HG02870 (cell line): ENCODE results near the gene TBC1D22A.

Source experiments
- ATAC-seq: cut with Tn5 transposase; IDR thresholded peaks from one replicate; pipeline ENCODE4 v1.9.1; 2021; ENCODE audit warnings: mild to moderate bottlenecking, moderate library complexity; ENCODE audit not compliant: unreplicated experiment

The TBC1D22A gene

GRCh38 chr22:47019012-47019790, 256.8 kb downstream of the TBC1D22A start:
- ATAC-seq = no peak

- ATAC-seq = no peak
Measured at GRCh38 chr22:47020166-47020565, 257.7 kb downstream of the TBC1D22A start.

DNA sequence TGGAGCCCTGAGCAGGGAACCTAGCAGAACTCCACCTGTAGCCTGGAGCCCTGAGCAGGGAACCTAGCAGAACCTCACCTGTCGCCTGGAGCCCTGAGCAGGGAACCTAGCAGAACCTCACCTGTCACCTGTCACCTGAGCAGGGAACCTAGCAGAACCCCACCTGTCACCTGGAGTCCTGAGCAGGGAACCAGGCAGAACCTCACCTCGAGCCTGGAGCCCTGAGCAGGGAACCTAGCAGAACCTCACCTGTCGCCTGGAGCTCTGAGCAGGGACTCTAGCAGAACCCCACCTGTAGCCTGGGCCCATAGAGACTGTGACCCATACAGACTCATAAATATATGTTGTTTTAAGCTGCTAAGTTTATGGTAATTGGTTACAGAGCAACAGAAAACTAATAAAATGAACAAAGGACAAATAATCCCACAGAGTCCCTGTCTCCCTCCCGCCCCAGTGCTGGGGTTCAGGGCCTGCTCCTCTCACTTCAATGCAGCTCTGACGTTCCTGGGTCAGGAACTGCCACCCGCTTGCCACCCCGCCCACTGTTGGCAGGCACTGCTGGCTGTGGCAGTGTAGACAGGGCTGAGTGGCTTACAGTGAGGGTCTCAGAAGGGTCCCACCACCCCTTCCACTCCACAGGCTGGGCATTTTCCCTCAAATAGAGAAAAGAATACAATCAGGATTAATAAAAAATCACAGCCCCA, 259.1 kb downstream of the TBC1D22A start:
- no peak for ATAC-seq

- ATAC-seq = no peak
Measured at GRCh38 chr22:47022075-47022473, 259.6 kb downstream of the TBC1D22A start.

GRCh38 chr22:47022475-47022874, 260.0 kb downstream of the TBC1D22A start:
- no peak for ATAC-seq

DNA sequence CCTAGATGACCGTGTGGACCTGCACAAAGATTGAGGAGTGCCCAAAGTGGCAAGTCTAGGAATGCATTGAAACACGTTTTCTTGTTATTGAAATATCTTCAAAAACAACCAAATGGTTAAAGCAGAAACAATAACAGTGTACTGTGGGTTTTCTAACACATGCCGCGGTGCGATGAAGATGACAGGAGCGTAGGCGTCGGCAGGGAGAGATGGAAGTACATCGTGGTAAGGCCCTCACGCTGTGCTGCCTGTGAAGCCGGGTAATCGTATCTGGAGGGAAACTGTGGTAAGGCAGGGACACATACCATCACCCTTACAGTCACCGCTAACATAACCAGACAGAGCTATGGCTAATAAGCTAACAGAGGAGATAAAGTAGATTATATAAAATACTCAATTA, 261.4 kb downstream of the TBC1D22A start:
- no peak for ATAC-seq

DNA sequence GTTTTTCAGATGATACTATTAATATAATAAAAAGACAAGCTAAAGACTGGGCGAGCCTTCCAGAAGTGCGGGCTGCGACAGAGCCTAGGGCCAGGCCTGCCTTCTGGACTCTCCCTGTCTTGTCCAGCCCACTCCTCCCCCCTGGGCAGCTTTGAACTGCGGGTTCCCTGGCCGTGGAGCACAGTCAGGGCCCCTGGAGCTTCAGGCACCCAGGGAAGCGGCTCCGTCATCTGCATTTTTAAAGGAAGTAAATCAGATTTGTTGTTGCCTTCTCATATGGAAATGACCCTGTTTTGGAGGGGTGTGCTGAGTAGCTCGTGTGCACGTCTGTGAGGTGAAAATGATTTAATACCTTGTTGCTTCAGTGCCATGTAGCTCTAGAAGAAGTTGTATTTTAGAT, 265.3 kb downstream of the TBC1D22A start:
- no peak for ATAC-seq

GRCh38 chr22:47029244-47030074, 267.0 kb downstream of the TBC1D22A start:
- no peak for ATAC-seq

DNA sequence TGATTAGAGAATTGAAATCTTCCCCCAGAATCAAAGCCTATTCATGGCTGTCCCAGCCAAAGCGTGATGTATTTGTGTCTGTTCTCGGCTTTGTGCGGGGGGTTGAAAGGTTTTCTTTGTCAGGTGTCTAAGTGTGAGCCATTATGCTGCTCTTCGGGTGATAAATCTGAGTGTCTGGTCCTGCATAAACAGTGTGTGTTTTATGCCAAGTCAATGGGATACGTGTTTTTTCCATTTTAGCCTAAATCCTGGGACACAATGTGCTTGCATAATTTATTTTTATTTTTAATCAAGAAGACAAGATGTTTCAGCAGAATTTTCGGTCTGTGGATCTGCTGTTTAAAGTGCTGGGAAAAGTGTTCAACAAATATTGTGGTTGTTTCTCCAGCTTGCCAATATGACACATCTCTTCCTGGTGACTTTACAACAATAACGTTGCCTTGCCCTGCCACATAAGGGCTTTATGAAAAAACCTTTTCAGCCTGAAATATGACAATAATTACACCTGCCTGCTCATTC, 267.8 kb downstream of the TBC1D22A start:
- no peak for ATAC-seq

DNA sequence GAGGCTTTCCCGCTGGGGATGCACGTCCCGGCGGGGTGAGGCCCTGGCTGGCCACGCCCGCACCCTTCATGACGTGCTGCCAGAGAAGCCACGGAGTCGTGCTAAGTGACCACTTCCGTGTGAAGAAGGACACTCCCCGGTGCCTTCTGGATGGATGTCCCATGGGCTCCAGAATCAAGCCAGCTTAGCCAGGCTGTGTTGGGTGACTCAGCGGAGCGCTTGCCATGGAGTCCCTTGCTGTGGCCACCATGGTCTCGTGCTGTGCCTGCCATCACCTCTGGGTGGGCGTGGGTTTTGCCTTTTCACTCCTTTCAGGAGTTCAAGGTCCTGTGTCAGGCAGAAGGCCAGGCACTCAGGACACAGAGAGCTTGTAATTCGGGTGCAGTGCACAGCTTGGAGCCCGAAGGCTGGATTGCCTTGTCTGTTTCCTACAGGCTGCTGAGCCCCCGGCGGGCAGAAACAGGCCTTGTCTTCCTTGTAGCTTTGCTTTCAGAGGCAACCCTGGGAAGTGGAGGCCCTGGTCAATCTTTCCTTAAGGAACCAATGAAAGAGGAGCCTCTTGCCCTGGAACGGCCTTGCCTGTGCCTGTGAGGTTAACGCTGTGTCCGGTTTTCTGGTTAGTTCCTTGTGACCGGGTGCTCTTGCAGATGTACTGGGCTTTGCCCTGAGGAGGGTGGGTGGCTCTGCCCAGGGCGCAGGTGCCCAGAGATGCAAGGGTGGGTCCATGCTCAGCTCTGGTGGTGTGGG, 268.6 kb downstream of the TBC1D22A start:
- no peak for ATAC-seq

- ATAC-seq = no peak
Measured at GRCh38 chr22:47031628-47031915, 269.1 kb downstream of the TBC1D22A start.

DNA sequence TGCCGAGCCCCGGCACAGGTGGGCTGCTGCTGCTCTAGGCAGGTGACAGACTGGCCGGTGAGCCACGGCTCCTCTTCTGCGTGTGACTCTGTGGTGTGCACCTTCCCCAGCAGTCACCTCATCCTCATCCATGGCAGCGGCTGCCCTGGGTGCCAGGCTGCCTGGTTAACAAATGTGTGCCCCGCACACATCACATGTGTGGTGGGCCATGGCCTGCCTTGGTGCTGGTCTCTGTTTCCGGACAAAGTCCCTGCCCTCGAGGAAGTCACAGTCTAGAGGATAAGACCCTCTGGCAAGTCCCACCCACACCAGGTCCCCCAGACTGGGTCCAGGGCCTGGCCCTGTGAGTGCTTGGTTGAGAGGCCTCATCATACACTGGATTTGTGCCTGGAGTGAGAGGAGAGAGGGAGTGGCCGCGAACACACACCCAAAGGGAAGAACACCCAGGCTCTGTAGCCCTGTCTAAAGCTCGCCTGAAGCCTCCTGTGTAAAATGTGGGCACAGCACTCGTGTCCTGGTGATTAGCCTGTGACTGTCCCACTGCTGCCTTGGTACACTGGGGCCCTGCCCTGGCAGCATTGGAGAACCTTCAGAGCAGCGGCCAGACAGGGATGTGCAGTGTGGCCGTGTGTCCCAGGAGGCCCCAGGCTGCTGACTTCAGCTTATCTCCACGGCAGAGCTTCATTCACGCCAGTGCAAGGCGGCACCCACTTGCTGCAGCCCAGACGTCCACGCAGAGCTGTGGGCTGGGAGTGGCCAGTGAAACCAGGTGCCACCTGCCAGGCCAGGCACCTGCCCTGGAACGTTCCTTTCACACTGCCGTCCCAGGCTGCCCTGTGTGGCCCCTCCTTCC, 269.9 kb downstream of the TBC1D22A start:
- no peak for ATAC-seq

- no peak for ATAC-seq
Measured at GRCh38 chr22:47032956-47033647, 270.7 kb downstream of the TBC1D22A start.

DNA sequence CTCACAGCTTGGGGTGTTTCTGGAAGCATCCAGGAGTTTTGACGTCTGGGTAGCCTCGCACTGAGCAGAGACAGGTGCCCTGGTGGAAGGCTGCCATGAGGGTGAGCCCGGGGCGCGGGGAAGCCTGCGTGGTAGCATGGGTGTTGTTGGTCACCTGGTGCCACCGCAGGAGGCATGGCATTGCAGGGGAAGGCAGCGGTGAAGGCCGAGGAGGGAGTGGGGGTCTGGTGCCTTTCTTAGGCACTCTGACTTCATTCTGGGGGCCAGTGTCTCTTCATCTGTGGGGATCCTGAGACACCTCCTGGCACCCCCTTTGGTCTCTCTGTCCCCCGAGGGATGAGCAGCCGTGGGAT, 271.2 kb downstream of the TBC1D22A start:
- no peak for ATAC-seq

DNA sequence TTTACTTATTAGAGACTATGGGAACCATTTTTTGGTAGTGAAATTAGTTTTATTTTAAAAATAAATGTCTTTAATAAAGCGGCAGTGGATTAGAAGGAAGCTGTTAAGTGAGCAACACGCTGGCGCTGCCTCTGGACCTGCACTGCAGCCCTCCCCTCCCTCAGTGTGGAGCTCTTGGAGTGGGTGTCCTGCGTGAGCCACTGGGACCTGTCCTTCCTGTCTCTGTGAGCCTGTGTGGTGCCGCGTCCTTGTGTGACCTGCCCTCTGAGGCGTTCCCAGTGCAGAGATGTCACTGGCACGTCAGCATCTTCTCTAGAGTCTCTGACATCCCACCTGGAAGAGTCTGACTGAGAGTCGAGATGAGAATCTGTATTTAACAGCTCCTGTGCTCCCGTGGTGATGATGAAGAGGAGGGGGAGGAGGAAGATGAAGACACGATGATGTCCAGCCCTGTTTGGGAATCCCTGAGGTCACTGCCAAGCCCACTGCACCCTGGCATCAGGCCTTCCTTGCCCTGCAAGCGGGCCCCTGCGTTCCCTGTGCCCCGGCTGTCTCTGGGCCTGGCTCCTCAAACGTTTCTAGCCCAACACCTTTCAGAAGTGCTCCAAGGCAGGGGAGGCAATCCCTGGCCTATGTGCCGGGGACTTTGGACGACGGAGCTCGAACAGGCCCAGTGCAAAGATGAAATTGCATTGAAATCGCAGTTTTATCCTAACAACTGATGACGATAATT, 271.8 kb downstream of the TBC1D22A start:
- no peak for ATAC-seq

DNA sequence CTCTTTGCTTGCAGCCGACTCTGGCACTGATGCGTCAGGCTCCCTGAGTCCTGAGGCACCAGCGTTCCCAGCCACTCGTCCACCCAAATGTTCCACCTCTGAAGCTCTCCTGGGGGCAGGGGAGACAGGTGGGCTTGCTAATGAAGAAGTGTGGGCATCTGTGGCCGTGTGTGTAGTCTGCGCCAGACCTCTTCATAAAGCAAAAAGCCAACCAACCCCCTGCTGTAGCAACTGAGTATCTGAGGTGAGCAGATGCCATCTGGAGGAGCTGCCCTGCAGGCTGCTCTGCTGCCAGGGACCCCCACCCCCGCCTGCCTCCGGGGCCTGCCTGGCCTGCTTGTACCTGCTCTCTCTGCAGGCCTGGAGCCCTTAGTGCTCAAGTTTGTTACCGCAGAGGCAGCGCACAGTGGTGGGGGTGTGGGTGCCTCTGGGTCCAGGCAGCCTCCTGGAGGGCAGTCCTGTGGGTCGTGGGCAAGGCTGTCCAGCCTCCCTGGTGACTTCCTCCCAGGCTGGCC, 272.5 kb downstream of the TBC1D22A start:
- no peak for ATAC-seq

DNA sequence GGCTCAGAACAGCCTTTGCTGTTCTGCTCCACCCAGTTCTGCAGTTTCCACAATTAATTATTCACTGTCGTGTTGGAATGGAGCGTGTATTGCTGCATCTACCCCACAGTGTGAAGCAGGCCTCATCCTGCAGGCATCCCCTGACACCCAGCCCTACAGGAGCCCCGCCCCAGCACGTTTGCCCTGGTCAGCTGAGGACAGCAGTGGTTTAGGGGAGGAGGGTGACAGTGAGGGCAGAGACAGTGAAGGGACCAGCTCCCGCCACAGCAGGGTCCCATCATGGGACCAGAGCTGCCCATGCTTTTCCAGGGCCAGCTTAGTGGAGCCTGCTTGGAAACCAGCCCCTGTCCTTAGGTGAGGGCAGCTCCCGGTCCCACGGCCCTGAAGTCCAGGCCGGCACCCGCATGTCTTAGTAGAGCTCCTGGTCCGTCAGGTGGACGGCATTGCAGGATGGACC, 273.0 kb downstream of the TBC1D22A start:
- ATAC-seq = no peak

- ATAC-seq = no peak
Measured at GRCh38 chr22:47036352-47036751, 273.9 kb downstream of the TBC1D22A start.
